HG03139 (cell line): ENCODE data around the gene METTL18.

Source experiments
- ATAC-seq: cut with Tn5 transposase; IDR thresholded peaks from one replicate; pipeline ENCODE4 v1.9.1; 2021; ENCODE audit not compliant: unreplicated experiment

METTL18 gene

DNA sequence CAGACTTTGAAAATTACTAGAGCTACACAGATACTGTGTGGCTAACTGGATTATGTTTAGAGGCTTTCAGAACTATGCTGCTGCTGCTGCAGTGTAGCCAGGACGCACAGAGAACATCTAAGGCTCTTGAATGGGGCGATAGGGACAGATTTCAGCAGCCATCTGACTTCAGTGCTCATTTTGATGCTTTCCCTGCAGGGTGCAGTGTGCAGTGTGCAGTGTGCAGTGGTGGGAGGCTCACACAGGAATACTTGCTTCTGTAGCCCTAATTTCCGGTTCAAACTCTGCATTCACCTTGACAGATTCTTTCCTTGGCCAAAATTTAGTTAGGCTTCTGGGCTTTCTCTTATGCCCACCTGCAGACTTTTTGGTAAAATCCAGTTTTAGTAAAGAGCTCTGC lies 7.7 kb downstream of the METTL18 start:
- no peak for ATAC-seq

DNA sequence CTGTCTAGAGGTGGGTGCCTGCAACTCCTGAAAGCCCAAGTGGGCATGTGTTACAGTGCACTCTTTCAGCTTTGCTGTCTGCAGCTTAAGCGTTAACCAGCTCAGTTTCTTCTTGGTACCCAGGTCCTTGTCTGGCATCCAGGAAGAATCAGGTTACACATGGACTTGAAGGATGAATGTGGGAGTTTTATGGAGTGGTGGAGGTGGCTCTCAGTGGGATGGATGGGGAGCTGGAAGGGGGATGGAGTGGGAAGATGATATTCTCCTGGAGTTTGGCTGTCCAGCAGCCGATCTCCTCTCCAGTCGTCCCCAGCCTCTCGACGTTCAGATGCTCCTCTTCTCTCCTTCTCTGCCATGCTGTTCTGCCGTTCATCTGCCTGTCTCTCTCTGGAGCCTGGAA lies 9.4 kb downstream of the METTL18 start:
- no peak for ATAC-seq

DNA sequence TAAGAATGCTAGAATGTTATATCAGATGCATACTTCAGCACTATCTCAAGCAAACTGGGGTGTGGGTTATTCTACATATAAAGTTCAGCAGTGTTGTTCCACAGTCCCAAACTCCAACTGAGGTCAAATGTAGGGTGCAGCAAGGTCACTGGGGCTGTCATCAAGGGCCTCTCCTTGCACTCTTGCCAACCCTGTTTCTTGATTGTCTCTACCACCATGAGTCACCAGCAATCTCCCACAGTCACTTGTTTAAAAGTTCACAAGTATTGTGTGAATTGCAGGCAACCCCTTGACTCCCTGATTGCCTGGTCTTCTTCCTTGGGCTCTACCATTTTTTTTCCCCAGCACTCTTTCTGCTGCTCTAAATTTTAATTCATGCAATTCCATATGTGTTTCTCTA lies 10.6 kb downstream of the METTL18 start:
- ATAC-seq: no peak

DNA sequence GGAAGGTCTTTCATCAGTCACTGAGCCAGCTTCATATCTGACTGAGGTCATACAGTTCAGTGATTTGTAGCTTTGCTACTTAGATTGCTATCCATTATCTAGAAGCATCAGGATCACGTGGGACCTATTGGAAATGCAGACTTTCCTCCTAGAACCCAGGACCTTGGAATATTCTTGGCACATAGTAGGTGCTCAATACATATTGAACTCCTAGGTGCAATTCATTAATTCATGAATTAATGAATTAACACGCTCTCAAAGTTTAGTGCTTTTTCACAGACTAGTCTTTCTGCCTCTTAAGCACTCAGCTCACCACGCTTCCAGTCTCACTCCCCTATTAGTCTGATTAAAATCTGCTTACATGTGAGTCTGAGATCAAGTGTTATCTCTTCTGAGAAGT lies 12.1 kb downstream of the METTL18 start:
- no peak for ATAC-seq

DNA sequence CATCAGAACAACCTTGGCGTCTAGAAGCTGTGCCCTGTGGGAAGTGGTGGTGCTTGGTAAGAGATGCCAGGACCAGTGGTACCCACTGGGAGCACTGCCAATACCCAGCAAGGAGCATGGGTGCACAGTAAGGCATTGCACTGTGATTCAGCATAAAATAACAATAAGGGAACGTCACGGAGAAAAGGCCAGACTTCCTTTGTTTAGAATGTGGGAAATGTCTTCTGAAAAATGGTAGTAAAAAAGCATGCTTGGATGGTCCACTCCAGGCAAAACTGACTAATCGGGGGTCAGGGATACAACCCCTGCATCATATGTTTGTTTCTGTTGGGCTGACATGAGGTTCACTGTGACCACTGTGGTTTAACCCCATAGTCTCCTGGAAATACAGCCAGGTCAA lies 14.7 kb downstream of the METTL18 start:
- ATAC-seq: no peak

DNA sequence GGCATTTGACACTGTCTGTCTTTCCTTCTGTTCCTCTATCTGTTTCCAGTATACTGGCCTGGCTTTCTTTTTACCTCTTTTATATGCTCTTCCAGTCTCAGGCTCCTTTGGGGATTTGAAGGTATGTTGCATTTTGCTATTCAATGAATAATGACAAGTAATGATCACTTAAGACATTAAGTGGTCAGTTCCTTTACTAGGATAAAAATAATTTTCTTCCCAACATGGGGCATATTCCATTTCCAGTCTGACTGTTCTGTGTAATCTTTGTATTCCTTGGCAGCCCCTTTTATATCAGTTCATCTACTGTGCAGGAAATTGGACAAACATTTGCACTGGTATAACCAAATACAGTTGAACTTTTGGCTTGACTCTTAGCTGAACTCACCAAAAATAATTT lies 15.6 kb downstream of the METTL18 start:
- no peak for ATAC-seq

DNA sequence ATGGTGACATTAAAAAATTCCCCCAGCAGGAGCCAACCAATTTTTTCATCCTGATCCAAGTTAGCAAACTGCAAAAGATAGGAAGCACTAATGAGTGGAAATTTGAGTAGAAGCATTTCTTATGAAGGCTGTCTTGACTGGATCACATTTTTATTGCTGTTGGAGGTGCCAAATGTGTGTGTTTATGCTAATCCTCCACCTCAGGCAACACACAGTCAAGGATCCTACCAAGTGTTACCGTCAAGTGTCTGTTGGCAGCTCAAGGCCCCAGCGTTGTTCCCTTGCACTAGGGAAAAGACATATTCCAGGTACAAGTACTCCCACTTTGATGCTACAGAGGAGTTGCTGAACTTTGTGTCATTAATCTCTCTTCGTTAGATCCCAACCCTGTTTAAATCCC lies 18.3 kb downstream of the METTL18 start:
- no peak for ATAC-seq

DNA sequence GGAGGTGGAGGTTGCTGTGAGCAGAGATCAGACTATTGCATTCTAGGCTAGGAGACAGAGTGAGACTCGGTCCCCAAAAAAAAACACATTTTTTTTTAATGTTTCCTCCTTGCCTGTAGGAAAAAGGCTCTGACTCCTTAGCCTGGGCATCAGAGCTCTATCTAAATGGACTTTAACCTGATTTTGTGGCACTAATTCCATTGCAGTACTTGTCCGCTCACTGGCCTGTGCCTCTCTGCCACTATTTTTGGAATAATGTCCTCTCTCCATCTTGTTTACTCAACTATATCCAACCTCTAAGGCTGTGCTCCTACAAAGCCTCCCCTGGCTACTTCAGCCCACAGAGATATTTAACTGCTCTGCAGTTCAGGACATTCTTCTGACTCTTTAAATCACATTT lies 26.5 kb downstream of the METTL18 start:
- no peak for ATAC-seq

DNA sequence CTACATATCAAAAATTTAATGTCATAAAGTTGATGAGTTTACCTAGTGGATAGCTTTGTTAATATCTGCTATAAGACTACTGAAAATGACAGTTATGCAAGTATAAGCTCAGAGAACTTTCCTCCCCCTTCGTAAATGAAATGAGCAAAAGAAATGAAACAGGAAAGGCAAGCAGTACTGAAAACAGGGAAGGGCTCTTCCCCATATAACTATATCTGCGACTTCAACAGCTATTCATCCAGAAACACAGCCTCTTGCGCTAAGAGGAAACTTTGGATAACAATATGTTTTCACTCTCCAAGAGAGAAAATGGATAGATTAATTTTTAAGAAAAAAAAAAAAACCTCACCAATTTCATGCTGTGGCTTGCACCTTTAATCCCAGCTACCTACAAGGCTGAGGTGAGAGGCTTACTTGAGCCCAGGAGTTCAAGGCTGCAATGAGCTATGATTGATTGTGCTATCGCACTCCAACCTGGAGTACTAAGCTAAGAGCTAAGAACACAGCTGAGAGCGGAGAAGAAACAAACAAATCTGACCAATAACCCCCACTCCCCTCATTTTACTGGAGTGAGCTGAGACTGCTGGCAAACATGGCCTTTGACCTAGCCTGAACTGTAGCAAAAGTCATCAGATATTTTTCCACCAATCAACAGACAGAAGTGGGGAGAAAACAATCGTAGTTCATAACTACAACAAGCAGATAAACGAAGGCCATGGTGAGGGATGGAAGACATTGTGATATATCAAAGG lies 29.0 kb downstream of the METTL18 start:
- no peak for ATAC-seq

DNA sequence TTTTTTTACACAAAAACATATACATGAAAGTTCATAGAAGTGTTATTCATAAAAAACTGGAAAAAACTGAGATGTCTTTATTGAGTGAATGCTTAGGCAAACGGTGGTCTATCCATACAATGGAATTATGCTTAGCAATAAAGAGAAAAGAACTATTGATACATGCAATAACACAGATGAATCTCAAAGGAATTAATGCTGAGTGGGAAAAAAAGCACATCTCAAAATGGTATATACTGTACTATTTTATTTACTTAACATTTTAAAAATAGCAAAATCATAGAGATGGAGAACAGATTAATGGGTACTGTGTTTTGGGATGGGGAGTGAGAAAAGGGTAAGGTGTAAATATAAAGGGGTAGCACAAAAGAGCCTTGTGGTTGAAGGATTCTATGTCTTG lies 29.8 kb downstream of the METTL18 start:
- no peak for ATAC-seq

DNA sequence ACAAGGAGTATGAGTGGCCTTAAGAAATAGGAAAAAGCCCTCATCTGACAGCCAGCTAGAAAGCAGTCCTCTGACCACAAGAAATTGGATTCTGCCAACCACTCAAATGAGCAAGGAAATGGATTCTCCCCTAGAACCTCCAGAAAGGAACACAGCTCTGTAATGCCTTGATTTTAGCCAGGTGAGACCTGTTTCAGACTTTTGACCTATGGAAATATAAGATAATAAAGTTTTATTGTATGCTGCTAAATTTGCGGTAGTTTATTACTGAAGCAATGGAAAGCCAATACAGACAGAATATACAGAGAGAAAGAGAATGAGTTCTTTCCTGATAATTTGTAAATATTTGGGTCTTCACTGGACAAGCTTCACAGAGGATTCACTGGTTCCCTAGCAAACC lies 32.0 kb downstream of the METTL18 start:
- no peak for ATAC-seq

DNA sequence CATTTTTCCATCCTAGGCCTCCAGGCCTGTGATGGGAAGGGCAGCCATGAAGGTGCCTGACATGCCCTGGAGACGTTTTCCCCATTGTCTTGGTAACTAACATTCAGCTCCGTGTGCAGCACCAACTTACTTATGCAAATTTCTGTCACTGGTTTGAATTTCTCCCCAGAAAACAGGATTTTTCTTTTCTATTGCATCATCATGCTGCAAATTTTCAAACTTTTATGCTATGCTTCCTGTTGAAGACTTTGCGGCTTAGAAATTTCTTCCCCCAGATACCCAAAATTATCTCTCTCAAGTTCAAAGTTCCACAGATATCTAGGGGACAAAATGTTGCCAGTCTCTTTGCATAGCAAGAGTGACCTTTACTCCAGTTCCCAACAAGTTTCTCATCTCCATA lies 35.7 kb downstream of the METTL18 start:
- ATAC-seq: no peak

DNA sequence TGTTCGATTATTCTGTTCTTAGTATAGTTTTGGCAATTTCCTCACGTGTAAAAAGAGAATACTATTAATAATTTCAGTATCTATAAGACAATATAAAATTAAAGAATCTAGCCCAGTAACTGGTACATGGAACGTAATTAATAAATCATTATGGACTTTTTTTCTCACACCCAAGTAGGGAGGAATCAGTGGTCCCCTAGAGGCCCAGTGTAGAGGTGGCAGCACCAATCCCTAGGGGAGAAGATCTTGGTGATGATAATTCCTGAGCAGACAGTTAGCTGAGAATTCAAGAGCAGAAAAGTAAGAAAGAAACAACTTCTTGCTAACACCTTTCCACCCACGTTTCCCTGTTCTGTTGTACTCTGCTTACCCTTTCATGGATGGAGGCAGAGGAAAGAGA lies 41.2 kb downstream of the METTL18 start:
- ATAC-seq: no peak

DNA sequence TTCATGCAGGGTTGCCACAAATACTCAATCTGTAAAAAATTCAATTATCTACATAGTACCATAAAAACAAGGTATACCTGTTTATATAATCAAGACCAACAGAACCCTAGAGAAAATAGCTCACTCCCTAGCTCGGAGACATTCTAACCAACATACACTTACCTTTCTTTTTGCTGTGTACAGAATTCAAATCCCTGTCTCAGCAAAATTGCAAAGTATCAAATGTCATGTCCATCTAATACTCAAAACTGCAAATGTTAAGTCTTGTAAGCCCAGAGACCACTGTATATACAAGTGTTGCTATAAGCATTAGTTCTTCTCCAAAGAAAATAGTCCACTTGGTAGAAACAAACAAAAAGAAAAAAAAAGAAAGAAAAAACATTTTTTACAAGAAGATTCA lies 44.7 kb downstream of the METTL18 start:
- no peak for ATAC-seq

DNA sequence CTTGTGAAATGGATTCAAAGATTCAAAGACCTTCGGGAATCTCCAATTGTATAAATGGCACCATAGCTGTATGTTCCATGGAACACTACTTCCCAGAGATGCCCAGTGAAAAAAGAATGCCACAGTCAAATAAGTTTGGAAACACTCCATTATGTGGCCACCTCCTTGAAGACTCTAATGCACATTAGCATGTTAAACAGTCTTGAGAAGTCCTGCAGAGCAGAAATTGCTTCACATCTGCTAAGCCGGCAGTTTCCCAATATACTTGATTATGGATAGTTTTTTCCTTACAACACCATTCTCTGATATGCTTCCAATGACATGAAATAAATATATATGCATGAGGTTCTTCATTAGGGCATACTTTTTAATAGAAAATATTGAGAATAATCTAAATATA lies 48.2 kb downstream of the METTL18 start:
- ATAC-seq: no peak

DNA sequence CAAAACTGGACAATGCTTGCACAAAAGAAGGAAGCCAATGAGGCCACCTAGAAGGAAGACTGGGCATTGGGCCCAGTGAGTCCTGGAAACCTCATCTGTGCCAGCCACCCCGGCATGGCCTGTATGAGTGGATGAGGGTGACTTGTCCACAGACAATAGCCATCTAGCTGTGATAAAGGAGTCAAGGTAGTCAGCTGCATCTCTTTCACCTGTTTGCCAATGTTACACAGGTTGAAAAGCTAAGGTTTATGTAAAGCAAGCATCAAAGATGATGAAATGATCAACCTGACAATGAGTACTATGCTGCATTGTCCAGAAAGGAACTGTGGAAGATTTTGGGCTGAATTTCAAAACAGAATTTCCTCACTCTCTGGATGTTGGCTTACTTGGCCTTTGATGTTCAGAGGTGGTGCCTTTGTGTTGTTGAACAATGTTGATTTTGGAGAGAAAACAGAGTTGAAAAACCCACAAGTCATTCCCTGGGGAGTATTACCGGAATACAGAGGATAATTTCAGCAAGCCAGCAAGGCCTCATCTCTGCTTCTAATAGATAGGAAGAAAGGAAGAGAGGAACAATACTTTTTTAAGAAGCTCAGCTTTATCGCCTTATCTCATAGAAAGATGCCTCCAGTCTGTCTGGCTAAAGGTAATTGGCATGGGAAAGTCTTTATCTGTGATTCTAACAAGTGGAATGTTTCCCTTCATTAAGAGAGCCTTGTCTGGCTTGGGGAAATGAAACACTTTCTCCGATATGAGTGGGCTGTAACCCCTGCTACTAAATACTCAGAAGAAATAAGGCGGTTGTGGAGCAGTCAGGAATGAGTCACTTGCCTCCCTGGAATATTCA lies 49.5 kb downstream of the METTL18 start:
- no peak for ATAC-seq
